IMR-90 (cell line): ENCODE measurements around the gene LTBP2. TPM values are rescaled to one million over a fixed set of nuclear protein-coding genes. Genes with fewer than 3 reads are reported as not detected.

Experiments used
- ATAC-seq: fragments of 200-7000 bp; cut with Tn5 transposase; 2 replicates; pipeline ENCODE4 v1.9.1; 2020; ENCODE audit warnings: low read depth, mild to moderate bottlenecking, moderate library complexity
- BruUV-seq: library from RNA; stranded (reverse); fragments of 400-500 nt; replicated peaks from 2 replicates; lab custom pipeline; 2021; lab: Mats Ljungman, UMichigan
- CTCF ChIA-PET: fragments of 300-600 bp; formaldehyde crosslinking; extraction: SDS; loops from one replicate; lab custom pipeline; 2021; ENCODE audit warnings: antibody characterized with exemption; lab: Yijun Ruan, JAX
- POLR2A ChIA-PET: fragments of 300-600 bp; sonication (Branson Sonifier 250); formaldehyde crosslinking; loops from one replicate; lab custom pipeline; 2022; ENCODE audit warnings: antibody characterized with exemption; ENCODE audit not compliant: unreplicated experiment; lab: Charles Lee
- DNase-seq: peaks from one replicate; pipeline ENCODE4 v3.0.0; 2013
- H2AFZ ChIP-seq: replicated peaks from 2 replicates; pipeline ENCODE3; 2013; ENCODE audit warnings: low read length, mild to moderate bottlenecking; ENCODE audit not compliant: poor library complexity
- H2AK5ac ChIP-seq: 2 replicates; pipeline ENCODE4 v1.6.1; 2013; ENCODE audit warnings: low read depth, low read length, inconsistent platforms
- H2AK9ac ChIP-seq: replicated peaks from 2 replicates; pipeline ENCODE3; 2013; ENCODE audit warnings: mild to moderate bottlenecking, low read depth, low read length, moderate library complexity; ENCODE audit not compliant: poor library complexity
- H2BK120ac ChIP-seq: 2 replicates; pipeline ENCODE4 v1.6.1; 2013; ENCODE audit warnings: low read depth, low read length, inconsistent platforms
- H2BK15ac ChIP-seq: 3 replicates; pipeline ENCODE4 v1.6.1; 2013; ENCODE audit warnings: low read depth, low read length, inconsistent platforms
- H2BK20ac ChIP-seq: 2 replicates; pipeline ENCODE4 v1.6.1; 2013; ENCODE audit warnings: low read depth, mild to moderate bottlenecking, inconsistent platforms, low read length, moderate library complexity
- H2BK5ac ChIP-seq: 2 replicates; pipeline ENCODE4 v1.6.1; 2013; ENCODE audit warnings: mild to moderate bottlenecking, low read depth, low read length, inconsistent platforms; ENCODE audit not compliant: poor library complexity, severe bottlenecking
- H3K14ac ChIP-seq: replicated peaks from 2 replicates; pipeline ENCODE4 v1.6.1; 2013; ENCODE audit warnings: low read depth, low read length, inconsistent platforms
- H3K18ac ChIP-seq: 2 replicates; pipeline ENCODE4 v1.6.1; 2013; ENCODE audit warnings: low read depth, low read length, control low read depth
- H3K23ac ChIP-seq: 2 replicates; pipeline ENCODE4 v1.6.1; 2013; ENCODE audit warnings: low read depth, low read length, inconsistent platforms
- H3K27ac ChIP-seq: 2 replicates; pipeline ENCODE4 v1.5.1; 2013; ENCODE audit warnings: mild to moderate bottlenecking, control low read depth, low read length; ENCODE audit not compliant: insufficient read depth
- H3K27me3 ChIP-seq: 2 replicates; pipeline ENCODE4 v1.6.1; 2013; ENCODE audit warnings: low read length; ENCODE audit not compliant: control insufficient read depth, insufficient read depth
- H3K36me3 ChIP-seq: 2 replicates; pipeline ENCODE4 v1.6.1; 2013; ENCODE audit warnings: low read length, mixed read lengths; ENCODE audit not compliant: control insufficient read depth, insufficient read depth
- H3K4ac ChIP-seq: 2 replicates; pipeline ENCODE4 v1.6.1; 2013; ENCODE audit warnings: low read depth, low read length, inconsistent platforms
- H3K4me1 ChIP-seq: 2 replicates; pipeline ENCODE4 v1.6.1; 2013; ENCODE audit warnings: low read length, mixed read lengths; ENCODE audit not compliant: control insufficient read depth, insufficient read depth
- H3K4me2 ChIP-seq: 2 replicates; pipeline ENCODE4 v1.6.1; 2013; ENCODE audit warnings: low read depth, mild to moderate bottlenecking, control low read depth, low read length, moderate library complexity
- H3K4me3 ChIP-seq: 2 replicates; pipeline ENCODE4 v1.5.1; 2013; ENCODE audit warnings: low read depth, mild to moderate bottlenecking, control low read depth, low read length, moderate library complexity; ENCODE audit not compliant: insufficient read depth
- H3K56ac ChIP-seq: 2 replicates; pipeline ENCODE4 v1.6.1; 2013; ENCODE audit warnings: low read length, inconsistent platforms; ENCODE audit not compliant: insufficient read depth; ENCODE audit errors: extremely low read depth
- H3K79me1 ChIP-seq, 2 experiments: 2 replicates each; pipeline ENCODE4 v1.6.1; 2013; ENCODE audit warnings: low read length in 2 of 2, inconsistent platforms in 1 of 2, low read depth in 1 of 2
- H3K9ac ChIP-seq: 2 replicates; pipeline ENCODE4 v1.6.1; 2013; ENCODE audit warnings: low read depth, low read length, control low read depth
- H3K9me1 ChIP-seq: 2 replicates; pipeline ENCODE4 v1.6.1; 2013; ENCODE audit warnings: low read length, inconsistent platforms; ENCODE audit not compliant: insufficient read depth
- H3K9me3 ChIP-seq: 2 replicates; pipeline ENCODE4 v1.6.1; 2013; ENCODE audit warnings: low read length; ENCODE audit not compliant: control insufficient read depth, insufficient read depth
- H4K20me1 ChIP-seq: 2 replicates; pipeline ENCODE4 v1.6.1; 2013; ENCODE audit warnings: low read length, inconsistent platforms; ENCODE audit not compliant: insufficient read depth
- H4K5ac ChIP-seq: 2 replicates; pipeline ENCODE4 v1.6.1; 2013; ENCODE audit warnings: mild to moderate bottlenecking, low read depth, low read length, control low read depth
- H4K8ac ChIP-seq, 2 experiments: 2 replicates each; pipeline ENCODE4 v1.6.1; 2013; ENCODE audit warnings: low read depth in 2 of 2, low read length in 2 of 2, control low read depth in 1 of 2, inconsistent platforms in 1 of 2
- H4K91ac ChIP-seq: 2 replicates; pipeline ENCODE4 v1.6.1; 2013; ENCODE audit warnings: low read depth, low read length, inconsistent platforms; ENCODE audit not compliant: insufficient read depth
- BHLHE40 ChIP-seq: fragments of 150-350 bp; IDR thresholded peaks from 2 replicates; pipeline ENCODE4 v1.6.1; 2016; ENCODE audit warnings: mild to moderate bottlenecking, low read depth, low read length
- CEBPB ChIP-seq: IDR thresholded peaks from 2 replicates; pipeline ENCODE4 v1.6.1; 2012; ENCODE audit warnings: low read depth, low read length, improper control_type of control experiment
- CHD1 ChIP-seq: IDR thresholded peaks from 2 replicates; pipeline ENCODE4 v1.6.1; 2012; ENCODE audit warnings: low read depth, low read length, improper control_type of control experiment
- FOS ChIP-seq: fragments of 150-350 bp; IDR thresholded peaks from 2 replicates; pipeline ENCODE4 v1.6.1; 2016; ENCODE audit warnings: low read depth, low read length
- MAFK ChIP-seq: IDR thresholded peaks from 2 replicates; pipeline ENCODE4 v1.6.1; 2012; ENCODE audit warnings: low read depth, low read length, improper control_type of control experiment
- MAZ ChIP-seq: IDR thresholded peaks from 2 replicates; pipeline ENCODE4 v1.6.1; 2012; ENCODE audit warnings: low read depth, mild to moderate bottlenecking, low read length, improper control_type of control experiment, moderate library complexity, borderline replicate concordance
- MXI1 ChIP-seq: IDR thresholded peaks from 2 replicates; pipeline ENCODE4 v1.6.1; 2012; ENCODE audit warnings: low read depth, mild to moderate bottlenecking, low read length, moderate library complexity, borderline replicate concordance
- NFE2L2 ChIP-seq: fragments of 150-350 bp; IDR thresholded peaks from 2 replicates; pipeline ENCODE4 v1.6.1; 2016; ENCODE audit warnings: low read depth, mild to moderate bottlenecking, low read length
- RAD21 ChIP-seq: IDR thresholded peaks from 2 replicates; pipeline ENCODE4 v1.6.1; 2012; ENCODE audit warnings: low read length, improper control_type of control experiment
- SMC3 ChIP-seq: fragments of 150-350 bp; IDR thresholded peaks from 2 replicates; pipeline ENCODE4 v1.6.1; 2016; ENCODE audit warnings: low read depth, mild to moderate bottlenecking, antibody characterized with exemption, low read length, moderate library complexity
- WGBS, 2 experiments: methylation state at CpG; one replicate each; pipeline versions ENCODE4 v1.1.5 to v1.1.7; 2013; ENCODE audit warnings: missing lambda C conversion rate in 2 of 2; ENCODE audit not compliant: insufficient read length in 1 of 2; ENCODE audit errors: extremely low coverage in 2 of 2; 5-methylcytosine and 5-hydroxymethylcytosine counted together
- dilution Hi-C: fragments of 300-500 bp; cut with HindIII; formaldehyde crosslinking; loops from one replicate; pipeline ENCODE4 v1.14.3; 2018; ENCODE audit warnings: low sequenced_read_pairs; ENCODE audit not compliant: unreplicated experiment
- in situ Hi-C: fragments of 300-500 bp; cut with MboI; formaldehyde crosslinking; loops from 3 replicates; pipeline ENCODE4 v1.14.3; 2019; ENCODE audit warnings: low sequenced_read_pairs, inconsistent platforms, mixed read lengths
- intact Hi-C: fragments of 100-400 bp; cut with micrococcal nuclease; formaldehyde crosslinking; loops from 2 replicates; pipeline ENCODE4 v1.10.0; 2022
- polyA plus RNA-seq, 3 experiments: library from polyadenylated mRNA; depleted of rRNA; stranded (reverse); fragments of >200 nt; gene quantifications; 2 replicates each; pipeline ENCODE4 v1.2.3, GENCODE V29; 2012; ENCODE audit warnings: low replicate concordance in 1 of 3
- total RNA-seq: library from RNA; depleted of rRNA; stranded (reverse); fragments of >200 nt; gene quantifications from 2 replicates; pipeline ENCODE4 v1.2.3, GENCODE V29; 2012
- TF ChIP-seq, protein P1 (sequence below): fragments of 150-350 bp; IDR thresholded peaks from 2 replicates; pipeline ENCODE4 v1.6.1; 2017; ENCODE audit warnings: mild to moderate bottlenecking, antibody characterized with exemption, low read length, low read depth
- TF ChIP-seq, protein P2 (sequence below): conservative IDR thresholded peaks from 2 replicates; pipeline ENCODE4 v1.5.1; 2012; ENCODE audit warnings: mild to moderate bottlenecking, low read depth, low read length, improper control_type of control experiment
- TF ChIP-seq, protein P3 (sequence below): fragments of 150-350 bp; IDR thresholded peaks from 2 replicates; pipeline ENCODE4 v1.6.1; 2016; ENCODE audit warnings: low read depth, mild to moderate bottlenecking, low read length, moderate library complexity, borderline replicate concordance

LTBP2 gene
- total and polyA plus RNA-seq, 2 of the 4 experiments (the other 2 are of a cell fraction), result 23.8 to 79.3 TPM

DNA sequence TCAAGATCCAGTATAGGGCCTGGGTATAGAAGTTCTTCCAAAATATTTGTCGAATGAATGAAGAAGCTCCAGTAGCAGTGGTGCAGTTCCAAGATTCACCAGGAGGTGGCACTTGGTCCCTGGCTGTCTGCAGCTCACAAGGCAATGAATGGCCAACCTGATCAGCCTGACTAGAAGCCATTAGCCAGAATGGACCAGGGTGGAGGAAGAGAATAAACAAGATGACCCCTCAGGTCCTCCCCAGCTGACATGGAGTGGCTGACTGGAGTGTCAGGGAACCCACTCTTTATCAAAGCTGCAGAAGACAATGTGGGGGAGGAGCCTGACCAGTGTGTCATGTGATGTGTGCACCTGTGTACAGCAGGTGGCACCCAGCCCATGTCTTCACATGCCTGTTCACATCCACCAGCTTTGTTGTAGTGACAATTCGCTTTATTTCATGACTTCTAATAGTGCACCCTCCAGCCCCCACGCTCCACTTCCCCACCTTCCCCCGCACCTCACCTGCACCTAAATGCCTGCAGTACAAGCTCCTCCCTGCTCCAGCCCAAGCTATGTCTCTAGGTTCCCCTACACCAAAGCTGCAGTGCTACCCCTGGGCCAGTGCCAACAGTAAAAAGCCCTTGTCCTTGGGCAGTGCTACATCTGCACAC, 3.0 kb downstream of the LTBP2 start:
- H2BK120ac ChIP-seq, result peak overlapping the region; percentile 48; the same call in 1 of the 2 replicates
- no TSS peak for BruUV-seq
- no peak overlapping the region for H3K14ac ChIP-seq
- WGBS, 2 experiments, result 71% methylated on average over 3 of the region's 4 CpGs; no CpG with 5 or more reads in 1 of the 2 experiments
- dilution Hi-C loops (no loop called here), intact Hi-C loops (loop anchor here (1.0 to 10.0 kb wide), 6 partner anchors 37 to 276 kb away; partner anchors contain the start of genes AREL1, DLST and FCF1), in situ Hi-C loops (loop anchor here (5.0 kb wide), 2 partner anchors 107 to 188 kb away; no protein-coding TSS in a partner anchor)
- H3K4me3 ChIP-seq, result no peak overlapping the region
- peak overlapping the region; percentile 86 for H2AK9ac ChIP-seq
- H4K8ac ChIP-seq, result no peak overlapping the region
- H3K23ac ChIP-seq, result no peak overlapping the region
- H3K27me3 ChIP-seq, result no peaks in the 10 kb centered on the region
- H2AFZ ChIP-seq, result peak overlapping the region; percentile 6
- CTCF ChIA-PET, result interaction anchor here (0.5 to 1.6 kb wide), 13 partner anchors 35 to 1389 kb away, joined by 3 to 7 read pairs (median 3); no protein-coding TSS in a partner anchor
- H3K9ac ChIP-seq, result no peak overlapping the region
- H3K79me1 ChIP-seq, result peaks cover 15 to 61% of the 10 kb centered on the region in 2 experiments; a peak in 3 of 4 replicates
- no peak overlapping the region for H2BK15ac ChIP-seq
- no peak overlapping the region for H3K56ac ChIP-seq
- H3K4me1 ChIP-seq, result peaks cover 35% of the 10 kb centered on the region
- peaks cover 11% of the 10 kb centered on the region; the same call in 1 of the 2 replicates for H4K20me1 ChIP-seq
- peaks cover 23% of the 10 kb centered on the region for H3K9me1 ChIP-seq
- peak overlapping the region; percentile 53; the same call in 1 of the 2 replicates for H2BK20ac ChIP-seq
- H4K5ac ChIP-seq, result no peak overlapping the region
- POLR2A ChIA-PET, result interaction anchor here (0.5 to 0.6 kb wide), 2 partner anchors 227 to 302 kb away, joined by 3 to 18 read pairs; no protein-coding TSS in a partner anchor
- no peaks in the 10 kb centered on the region for H3K36me3 ChIP-seq
- no peak overlapping the region for H4K91ac ChIP-seq
- no peaks in the 10 kb centered on the region for H3K9me3 ChIP-seq
- peak overlapping the region; percentile 25; the same call in 1 of the 2 replicates for H3K4ac ChIP-seq
- peak; percentile 45 for ATAC-seq
- H2AK5ac ChIP-seq, result 0 out of 2 replicates have a peak overlapping the region, but pooled peaks have one; percentile 19
- no peak overlapping the region for H3K27ac ChIP-seq
- H3K4me2 ChIP-seq, result no peak overlapping the region; the same call in 1 of the 2 replicates
- peak; percentile 89 for DNase-seq
- no peak overlapping the region for H3K18ac ChIP-seq
- no peak overlapping the region for H2BK5ac ChIP-seq
- TF ChIP-seq, protein P1, sequence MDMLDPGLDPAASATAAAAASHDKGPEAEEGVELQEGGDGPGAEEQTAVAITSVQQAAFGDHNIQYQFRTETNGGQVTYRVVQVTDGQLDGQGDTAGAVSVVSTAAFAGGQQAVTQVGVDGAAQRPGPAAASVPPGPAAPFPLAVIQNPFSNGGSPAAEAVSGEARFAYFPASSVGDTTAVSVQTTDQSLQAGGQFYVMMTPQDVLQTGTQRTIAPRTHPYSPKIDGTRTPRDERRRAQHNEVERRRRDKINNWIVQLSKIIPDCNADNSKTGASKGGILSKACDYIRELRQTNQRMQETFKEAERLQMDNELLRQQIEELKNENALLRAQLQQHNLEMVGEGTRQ, result 0 out of 2 replicates have a peak, but pooled peaks have one; percentile 35
- no peak for TF ChIP-seq MXI1
- TF ChIP-seq SMC3, result peak; percentile 98
- no peak for TF ChIP-seq BHLHE40
- TF ChIP-seq, protein P2, sequence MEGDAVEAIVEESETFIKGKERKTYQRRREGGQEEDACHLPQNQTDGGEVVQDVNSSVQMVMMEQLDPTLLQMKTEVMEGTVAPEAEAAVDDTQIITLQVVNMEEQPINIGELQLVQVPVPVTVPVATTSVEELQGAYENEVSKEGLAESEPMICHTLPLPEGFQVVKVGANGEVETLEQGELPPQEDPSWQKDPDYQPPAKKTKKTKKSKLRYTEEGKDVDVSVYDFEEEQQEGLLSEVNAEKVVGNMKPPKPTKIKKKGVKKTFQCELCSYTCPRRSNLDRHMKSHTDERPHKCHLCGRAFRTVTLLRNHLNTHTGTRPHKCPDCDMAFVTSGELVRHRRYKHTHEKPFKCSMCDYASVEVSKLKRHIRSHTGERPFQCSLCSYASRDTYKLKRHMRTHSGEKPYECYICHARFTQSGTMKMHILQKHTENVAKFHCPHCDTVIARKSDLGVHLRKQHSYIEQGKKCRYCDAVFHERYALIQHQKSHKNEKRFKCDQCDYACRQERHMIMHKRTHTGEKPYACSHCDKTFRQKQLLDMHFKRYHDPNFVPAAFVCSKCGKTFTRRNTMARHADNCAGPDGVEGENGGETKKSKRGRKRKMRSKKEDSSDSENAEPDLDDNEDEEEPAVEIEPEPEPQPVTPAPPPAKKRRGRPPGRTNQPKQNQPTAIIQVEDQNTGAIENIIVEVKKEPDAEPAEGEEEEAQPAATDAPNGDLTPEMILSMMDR, result peak; percentile 96
- no peak for TF ChIP-seq FOS
- TF ChIP-seq RAD21, result peak; percentile 99
- TF ChIP-seq MAFK, result no peak; the same call in 1 of the 2 replicates
- TF ChIP-seq NFE2L2, result no peak
- TF ChIP-seq MAZ, result no peak
- TF ChIP-seq CEBPB, result no peak
- TF ChIP-seq, protein P3, sequence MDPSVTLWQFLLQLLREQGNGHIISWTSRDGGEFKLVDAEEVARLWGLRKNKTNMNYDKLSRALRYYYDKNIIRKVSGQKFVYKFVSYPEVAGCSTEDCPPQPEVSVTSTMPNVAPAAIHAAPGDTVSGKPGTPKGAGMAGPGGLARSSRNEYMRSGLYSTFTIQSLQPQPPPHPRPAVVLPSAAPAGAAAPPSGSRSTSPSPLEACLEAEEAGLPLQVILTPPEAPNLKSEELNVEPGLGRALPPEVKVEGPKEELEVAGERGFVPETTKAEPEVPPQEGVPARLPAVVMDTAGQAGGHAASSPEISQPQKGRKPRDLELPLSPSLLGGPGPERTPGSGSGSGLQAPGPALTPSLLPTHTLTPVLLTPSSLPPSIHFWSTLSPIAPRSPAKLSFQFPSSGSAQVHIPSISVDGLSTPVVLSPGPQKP, result no peak
- TF ChIP-seq CHD1, result no peak; the same call in 1 of the 2 replicates
